ENCODE data around the gene IL1RAPL2.

DNA sequence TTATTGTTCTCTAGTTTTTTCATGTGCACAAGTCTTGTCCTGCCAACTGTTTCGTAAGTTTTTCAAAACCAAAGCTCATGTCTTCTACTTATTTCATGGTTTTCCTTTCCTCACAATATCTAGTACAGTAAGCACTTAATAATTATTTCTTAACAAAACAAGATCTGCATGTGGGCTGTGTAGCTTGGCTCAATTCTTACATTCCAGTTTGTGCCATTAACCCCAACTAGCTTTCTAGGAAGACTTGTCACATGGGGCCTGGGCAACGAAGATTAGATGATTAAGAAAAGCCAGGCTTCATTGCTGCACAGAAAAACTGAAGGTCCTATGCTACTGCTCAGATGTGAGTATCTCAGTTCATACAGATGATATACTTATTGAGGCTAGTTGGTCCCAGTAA lies 809.8 kb downstream of the IL1RAPL2 start:
- TF ChIP-seq EP300 (IDR thresholded peaks at IDR 0.05; ENCODE audit: borderline replicate concordance in 1 of 2, control insufficient read depth in 1 of 2, low read depth in 2 of 2, low read length in 2 of 2) (no peak), TAF1 (IDR thresholded peaks at IDR 0.05; ENCODE audit: borderline replicate concordance, low read depth, low read length) (no peak), SP1 (IDR thresholded peaks at IDR 0.05; ENCODE audit: low read depth, low read length) (no peak), RAD51 (IDR thresholded peaks at IDR 0.05) (no peak), SUPT20H (IDR thresholded peaks at IDR 0.05; ENCODE audit: borderline replicate concordance, control insufficient read depth, low read depth, low read length) (no peak), MXI1 (IDR thresholded peaks at IDR 0.05; ENCODE audit: low read depth, low read length) (no peak), POLR2A (IDR thresholded peaks at IDR 0.05; ENCODE audit: low read depth, low read length) (no peak)
- TF ChIP-seq, protein P1, sequence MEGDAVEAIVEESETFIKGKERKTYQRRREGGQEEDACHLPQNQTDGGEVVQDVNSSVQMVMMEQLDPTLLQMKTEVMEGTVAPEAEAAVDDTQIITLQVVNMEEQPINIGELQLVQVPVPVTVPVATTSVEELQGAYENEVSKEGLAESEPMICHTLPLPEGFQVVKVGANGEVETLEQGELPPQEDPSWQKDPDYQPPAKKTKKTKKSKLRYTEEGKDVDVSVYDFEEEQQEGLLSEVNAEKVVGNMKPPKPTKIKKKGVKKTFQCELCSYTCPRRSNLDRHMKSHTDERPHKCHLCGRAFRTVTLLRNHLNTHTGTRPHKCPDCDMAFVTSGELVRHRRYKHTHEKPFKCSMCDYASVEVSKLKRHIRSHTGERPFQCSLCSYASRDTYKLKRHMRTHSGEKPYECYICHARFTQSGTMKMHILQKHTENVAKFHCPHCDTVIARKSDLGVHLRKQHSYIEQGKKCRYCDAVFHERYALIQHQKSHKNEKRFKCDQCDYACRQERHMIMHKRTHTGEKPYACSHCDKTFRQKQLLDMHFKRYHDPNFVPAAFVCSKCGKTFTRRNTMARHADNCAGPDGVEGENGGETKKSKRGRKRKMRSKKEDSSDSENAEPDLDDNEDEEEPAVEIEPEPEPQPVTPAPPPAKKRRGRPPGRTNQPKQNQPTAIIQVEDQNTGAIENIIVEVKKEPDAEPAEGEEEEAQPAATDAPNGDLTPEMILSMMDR (IDR thresholded peaks at IDR 0.05 in 2 of 3, conservative IDR thresholded peaks at IDR 0.05 in 1 of 3; ENCODE audit: control insufficient read depth in 2 of 3, extremely low read depth in 1 of 3, insufficient read depth in 1 of 3, low read depth in 3 of 3, low read length in 3 of 3), result no peak
